ENCODE measurements around the gene TMOD1.

The TMOD1 gene

DNA sequence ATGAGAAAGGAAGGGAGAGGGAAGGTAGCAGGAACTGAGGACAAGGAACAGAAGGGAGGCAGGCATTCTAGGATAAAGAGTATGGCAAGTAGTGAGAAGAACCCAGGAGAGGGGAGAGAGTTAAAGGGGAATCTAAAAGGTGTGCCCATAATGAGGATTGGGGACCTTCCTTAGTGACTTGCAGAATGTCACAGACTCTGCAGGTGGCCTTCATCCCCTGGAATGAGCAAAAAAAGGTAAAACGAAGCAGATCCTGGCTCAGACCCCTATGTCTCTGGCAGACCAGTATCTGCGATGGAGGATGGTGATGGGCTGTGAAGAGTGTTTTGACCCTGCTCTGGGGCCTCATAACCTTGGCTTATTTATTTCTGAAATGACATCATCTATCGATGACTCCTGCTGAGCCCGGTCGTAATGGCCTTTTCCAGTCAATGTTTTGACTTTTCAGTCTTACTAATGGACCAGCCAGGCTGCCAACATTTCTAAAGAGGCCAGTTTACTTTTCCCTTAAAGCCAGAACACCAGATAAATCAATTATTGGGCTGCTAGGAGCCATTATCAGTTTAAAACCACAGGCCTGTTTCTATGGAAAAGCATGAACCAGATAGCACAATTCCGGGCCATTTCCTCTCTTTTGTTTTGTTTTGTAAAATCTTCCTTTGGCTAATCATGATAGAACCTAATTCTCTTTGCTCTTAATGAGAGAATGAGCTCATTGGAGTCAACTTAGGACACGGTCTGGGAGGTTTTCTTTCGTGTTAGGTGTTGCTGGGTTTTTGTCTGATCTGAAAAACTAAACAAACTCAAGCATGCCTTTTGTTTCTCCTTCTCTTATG, 3.1 kb downstream of the TMOD1 start:
- TF ChIP-seq TAF1 (IDR thresholded peaks at IDR 0.05; ENCODE audit: borderline replicate concordance, insufficient read depth, low read length): no peak
- no peak for TF ChIP-seq FOXP2 (optimal IDR thresholded peaks at IDR 0.05; ENCODE audit: borderline replicate concordance, extremely low read depth, extremely low read length, insufficient read depth)
- TF ChIP-seq SIN3A (IDR thresholded peaks at IDR 0.05; ENCODE audit: borderline replicate concordance, insufficient read depth, low read length): no peak
- TF ChIP-seq POLR2AphosphoS5 (IDR thresholded peaks at IDR 0.05; ENCODE audit: low read depth, low read length): no peak
- TF ChIP-seq, protein P1, sequence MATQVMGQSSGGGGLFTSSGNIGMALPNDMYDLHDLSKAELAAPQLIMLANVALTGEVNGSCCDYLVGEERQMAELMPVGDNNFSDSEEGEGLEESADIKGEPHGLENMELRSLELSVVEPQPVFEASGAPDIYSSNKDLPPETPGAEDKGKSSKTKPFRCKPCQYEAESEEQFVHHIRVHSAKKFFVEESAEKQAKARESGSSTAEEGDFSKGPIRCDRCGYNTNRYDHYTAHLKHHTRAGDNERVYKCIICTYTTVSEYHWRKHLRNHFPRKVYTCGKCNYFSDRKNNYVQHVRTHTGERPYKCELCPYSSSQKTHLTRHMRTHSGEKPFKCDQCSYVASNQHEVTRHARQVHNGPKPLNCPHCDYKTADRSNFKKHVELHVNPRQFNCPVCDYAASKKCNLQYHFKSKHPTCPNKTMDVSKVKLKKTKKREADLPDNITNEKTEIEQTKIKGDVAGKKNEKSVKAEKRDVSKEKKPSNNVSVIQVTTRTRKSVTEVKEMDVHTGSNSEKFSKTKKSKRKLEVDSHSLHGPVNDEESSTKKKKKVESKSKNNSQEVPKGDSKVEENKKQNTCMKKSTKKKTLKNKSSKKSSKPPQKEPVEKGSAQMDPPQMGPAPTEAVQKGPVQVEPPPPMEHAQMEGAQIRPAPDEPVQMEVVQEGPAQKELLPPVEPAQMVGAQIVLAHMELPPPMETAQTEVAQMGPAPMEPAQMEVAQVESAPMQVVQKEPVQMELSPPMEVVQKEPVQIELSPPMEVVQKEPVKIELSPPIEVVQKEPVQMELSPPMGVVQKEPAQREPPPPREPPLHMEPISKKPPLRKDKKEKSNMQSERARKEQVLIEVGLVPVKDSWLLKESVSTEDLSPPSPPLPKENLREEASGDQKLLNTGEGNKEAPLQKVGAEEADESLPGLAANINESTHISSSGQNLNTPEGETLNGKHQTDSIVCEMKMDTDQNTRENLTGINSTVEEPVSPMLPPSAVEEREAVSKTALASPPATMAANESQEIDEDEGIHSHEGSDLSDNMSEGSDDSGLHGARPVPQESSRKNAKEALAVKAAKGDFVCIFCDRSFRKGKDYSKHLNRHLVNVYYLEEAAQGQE (IDR thresholded peaks at IDR 0.05; ENCODE audit: insufficient read depth in 1 of 2, low read depth in 2 of 2, low read length in 2 of 2): no peak

DNA sequence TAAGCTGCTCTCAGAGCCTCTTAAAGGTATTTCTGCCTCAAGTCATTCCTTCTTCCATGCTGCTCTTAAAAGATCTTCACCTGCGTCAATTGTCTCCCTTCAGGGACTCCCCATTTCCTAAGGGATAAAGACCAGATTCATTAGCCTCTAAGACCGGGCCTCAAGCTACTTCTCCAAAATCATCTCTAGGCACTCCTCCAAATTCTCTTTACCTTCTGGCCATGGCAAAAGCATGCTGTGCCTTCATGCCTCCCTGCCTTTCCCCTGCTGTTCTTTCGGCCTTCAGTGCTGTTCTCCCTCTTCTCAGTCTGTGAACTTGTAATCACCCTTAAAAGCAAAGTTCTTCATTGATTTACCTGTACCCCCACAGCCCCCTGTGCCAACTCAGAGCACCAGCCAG, 4.4 kb downstream of the TMOD1 start:
- TF ChIP-seq SIN3A (IDR thresholded peaks at IDR 0.05; ENCODE audit: borderline replicate concordance, insufficient read depth, low read length): no peak

DNA sequence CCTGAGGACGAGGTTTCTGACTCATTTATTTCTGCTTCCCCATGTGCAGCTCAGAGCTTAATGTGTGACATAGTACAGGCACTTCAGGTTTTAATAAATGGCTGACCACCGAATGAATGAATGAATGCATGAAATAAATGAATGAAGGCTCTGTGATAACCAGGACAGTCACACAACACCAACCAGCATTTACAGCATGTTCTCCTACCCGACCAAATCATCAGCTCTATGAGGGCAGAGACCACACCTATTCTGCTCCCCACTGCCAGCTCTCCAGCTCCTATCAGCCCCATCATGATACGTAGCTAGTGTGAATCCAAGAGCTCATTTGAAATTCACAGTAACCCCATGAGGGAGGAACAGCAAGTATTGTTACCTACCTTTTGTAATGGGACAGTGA, 4.8 kb downstream of the TMOD1 start:
- no peak for TF ChIP-seq SIN3A (IDR thresholded peaks at IDR 0.05; ENCODE audit: borderline replicate concordance, insufficient read depth, low read length)
- TF ChIP-seq TAF1 (IDR thresholded peaks at IDR 0.05; ENCODE audit: borderline replicate concordance, insufficient read depth, low read length): no peak

DNA sequence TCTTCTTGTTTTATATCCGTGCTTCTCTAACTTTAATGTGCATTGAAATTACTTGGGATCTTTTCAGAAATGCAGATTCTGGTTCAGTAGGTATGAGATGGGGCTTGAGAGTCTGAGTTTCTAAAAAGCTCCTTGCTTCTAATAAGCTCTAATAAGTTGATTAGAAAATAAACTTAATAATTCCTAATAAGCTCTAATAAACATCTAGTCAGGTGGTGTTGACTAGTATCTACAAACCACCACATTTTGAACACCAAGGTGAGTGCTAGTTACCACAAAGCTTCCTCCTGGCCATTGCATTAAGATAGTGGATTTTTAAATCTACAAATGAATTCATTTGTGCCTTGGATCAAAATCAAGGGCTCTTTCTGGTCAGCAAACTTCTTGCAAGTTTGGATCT, 5.3 kb downstream of the TMOD1 start:
- TF ChIP-seq SIN3A (IDR thresholded peaks at IDR 0.05; ENCODE audit: borderline replicate concordance, insufficient read depth, low read length) (no peak), FOXP2 (optimal IDR thresholded peaks at IDR 0.05; ENCODE audit: borderline replicate concordance, extremely low read depth, extremely low read length, insufficient read depth) (no peak), POLR2AphosphoS5 (IDR thresholded peaks at IDR 0.05; ENCODE audit: low read depth, low read length) (no peak), TAF1 (IDR thresholded peaks at IDR 0.05; ENCODE audit: borderline replicate concordance, insufficient read depth, low read length) (no peak)
- TF ChIP-seq, protein P1 (IDR thresholded peaks at IDR 0.05; ENCODE audit: insufficient read depth in 1 of 2, low read depth in 2 of 2, low read length in 2 of 2): no peak

DNA sequence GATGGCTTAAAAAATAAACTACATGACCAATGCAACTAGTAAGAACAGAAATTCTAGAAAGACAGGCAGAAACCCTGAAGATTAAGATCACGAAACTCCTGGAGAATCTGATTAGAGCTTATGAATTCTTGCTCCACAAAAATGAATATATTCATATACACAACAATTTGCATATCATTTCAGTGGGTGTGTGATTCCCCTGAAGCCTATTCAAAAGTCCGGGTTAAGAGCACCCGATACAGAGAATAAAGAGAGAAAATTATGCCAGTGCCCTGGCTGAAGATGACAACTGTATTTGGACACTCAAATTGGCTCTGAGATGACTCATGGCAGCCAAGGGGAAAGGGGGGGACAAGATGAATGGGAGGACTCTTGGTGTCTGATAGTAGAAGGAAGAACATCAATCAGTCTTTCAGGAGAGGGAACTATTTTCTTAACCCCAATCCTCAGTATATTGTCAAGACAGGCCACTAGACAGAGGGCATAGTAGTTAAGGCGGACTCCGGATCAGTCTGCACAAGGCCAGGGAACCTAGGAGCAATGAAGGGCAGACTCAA, 6.0 kb downstream of the TMOD1 start:
- TF ChIP-seq POLR2AphosphoS5 (IDR thresholded peaks at IDR 0.05; ENCODE audit: low read depth, low read length): no peak
- TF ChIP-seq SIN3A (IDR thresholded peaks at IDR 0.05; ENCODE audit: borderline replicate concordance, insufficient read depth, low read length): no peak
- no peak for TF ChIP-seq FOXP2 (optimal IDR thresholded peaks at IDR 0.05; ENCODE audit: borderline replicate concordance, extremely low read depth, extremely low read length, insufficient read depth)
- TF ChIP-seq, protein P1 (IDR thresholded peaks at IDR 0.05; ENCODE audit: insufficient read depth in 1 of 2, low read depth in 2 of 2, low read length in 2 of 2): no peak
- TF ChIP-seq TAF1 (IDR thresholded peaks at IDR 0.05; ENCODE audit: borderline replicate concordance, insufficient read depth, low read length): no peak

DNA sequence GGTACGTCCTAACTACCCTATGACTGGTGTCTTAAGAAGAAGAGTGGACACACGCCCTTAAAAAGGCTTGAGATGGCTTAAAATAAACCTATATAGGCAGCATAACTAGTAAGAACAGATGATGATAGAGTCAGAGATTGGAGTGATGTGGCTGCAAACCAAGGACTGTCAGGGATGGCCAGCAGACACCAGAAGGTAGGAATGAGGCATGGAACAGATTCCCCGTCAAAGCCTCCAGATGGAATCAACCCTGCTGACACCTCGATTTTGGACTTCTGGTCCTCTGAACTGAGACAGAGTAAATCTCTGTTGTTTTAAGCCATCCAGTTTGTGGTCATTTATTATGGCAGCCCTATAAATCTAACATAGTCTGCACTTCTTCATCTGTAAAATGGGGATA, 7.4 kb downstream of the TMOD1 start:
- TF ChIP-seq, protein P1 (IDR thresholded peaks at IDR 0.05; ENCODE audit: insufficient read depth in 1 of 2, low read depth in 2 of 2, low read length in 2 of 2): no peak
- no peak for TF ChIP-seq TAF1 (IDR thresholded peaks at IDR 0.05; ENCODE audit: borderline replicate concordance, insufficient read depth, low read length)
- TF ChIP-seq POLR2AphosphoS5 (IDR thresholded peaks at IDR 0.05; ENCODE audit: low read depth, low read length): no peak
- TF ChIP-seq SIN3A (IDR thresholded peaks at IDR 0.05; ENCODE audit: borderline replicate concordance, insufficient read depth, low read length): no peak
- TF ChIP-seq FOXP2 (optimal IDR thresholded peaks at IDR 0.05; ENCODE audit: borderline replicate concordance, extremely low read depth, extremely low read length, insufficient read depth): no peak

Measured in PFSK-1 (cell line).